ENCODE measurements around the gene ANGEL1. TPM values are rescaled to one million over a fixed set of nuclear protein-coding genes. Genes with fewer than 3 reads are reported as not detected.

The ANGEL1 gene
- polyA plus RNA-seq, 3 donors, result 8.1 to 10.4 (median 8.5) TPM

DNA sequence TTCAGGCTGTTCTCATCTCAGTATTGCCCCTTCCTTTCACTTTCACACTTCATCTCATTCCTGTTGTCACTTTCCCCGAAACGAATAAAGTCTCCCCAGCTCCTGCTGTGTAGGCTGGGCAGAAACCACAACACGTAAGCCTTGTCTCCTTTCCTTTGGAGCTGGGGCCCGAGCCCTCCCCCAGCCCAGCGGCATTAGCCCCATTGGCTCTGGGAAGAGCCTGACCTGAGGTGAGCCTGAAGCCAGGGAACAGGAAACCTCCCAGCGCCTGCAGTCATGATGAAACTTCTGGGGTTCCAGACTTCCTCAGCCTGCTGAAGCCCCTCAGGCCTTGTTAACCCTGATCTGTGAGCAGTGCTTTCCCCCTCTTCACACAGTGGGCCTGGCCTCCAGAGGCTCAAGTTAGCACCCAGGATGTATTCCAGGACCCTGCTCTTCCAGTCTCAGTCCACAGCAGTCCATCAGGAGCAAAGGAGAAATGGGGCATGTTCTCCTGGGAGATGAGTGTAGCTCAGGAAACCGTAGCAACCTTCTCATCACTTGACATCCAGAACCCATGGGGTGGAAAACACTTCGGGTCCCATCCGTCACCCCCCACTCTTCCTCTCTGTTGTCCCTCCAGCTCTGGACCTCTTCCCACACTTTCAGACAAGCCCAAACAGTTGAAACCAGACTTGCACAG is 29.7 kb downstream of the ANGEL1 start:
- Mint-ChIP-seq H3K9me3 (no peaks in the 10 kb centered on the region), H3K4me3 (peak overlapping the region; percentile 2 to 56), H3K36me3 (peaks cover 70 to 89% of the 10 kb centered on the region in 2 donors), H3K4me1 (peaks cover 33% of the 10 kb centered on the region), H3K27me3 (ENCODE audit: low read depth in 3 of 3) (no peaks in the 10 kb centered on the region), H3K27ac (peak overlapping the region; percentile 44 to 83 (median 65))
- Histone ChIP-seq H3K4me2 (replicated peaks; ENCODE audit: extremely low read depth, low read length, poor library complexity, severe bottlenecking) (no peak overlapping the region), H3K79me2 (ENCODE audit: insufficient read depth, low read length) (no peaks in the 10 kb centered on the region), H4K20me1 (ENCODE audit: insufficient read depth, low read length) (no peaks in the 10 kb centered on the region), H2AFZ (ENCODE audit: insufficient read depth, low read depth, low read length, poor library complexity, severe bottlenecking) (no peak overlapping the region), H3K27me3 (ENCODE audit: control insufficient read depth in 2 of 2, insufficient read depth in 2 of 2, low read length in 2 of 2) (no peaks in the 10 kb centered on the region), H3K27ac (ENCODE audit: low read depth in 1 of 2, low read length in 2 of 2) (peak overlapping the region in 1 of 2 donors; percentile 44), H3K4me1 (ENCODE audit: control insufficient read depth in 1 of 2, insufficient read depth in 2 of 2, low read length in 2 of 2) (peaks cover 10 to 13% of the 10 kb centered on the region in 2 donors), H3K9me3 (replicated peaks in 1 of 2; ENCODE audit: control insufficient read depth in 1 of 2, insufficient read depth in 1 of 2, low read length in 2 of 2) (no peaks in the 10 kb centered on the region), H3K9ac (ENCODE audit: insufficient read depth, low read length, poor library complexity, severe bottlenecking) (no peak overlapping the region), H3K36me3 (replicated peaks in 1 of 2; ENCODE audit: control insufficient read depth in 1 of 2, insufficient read depth in 2 of 2, low read length in 2 of 2) (peaks cover 46 to 71% of the 10 kb centered on the region in 2 donors), H3K4me3 (replicated peaks in 1 of 3; ENCODE audit: low read depth in 2 of 3, low read length in 3 of 3) (no peak overlapping the region)
- WGBS (ENCODE audit: insufficient coverage), result 3% methylated on average over 6 of the region's 9 CpGs
- intact Hi-C loops (cut with micrococcal nuclease), result no loop called here
- TF ChIP-seq, protein P1, sequence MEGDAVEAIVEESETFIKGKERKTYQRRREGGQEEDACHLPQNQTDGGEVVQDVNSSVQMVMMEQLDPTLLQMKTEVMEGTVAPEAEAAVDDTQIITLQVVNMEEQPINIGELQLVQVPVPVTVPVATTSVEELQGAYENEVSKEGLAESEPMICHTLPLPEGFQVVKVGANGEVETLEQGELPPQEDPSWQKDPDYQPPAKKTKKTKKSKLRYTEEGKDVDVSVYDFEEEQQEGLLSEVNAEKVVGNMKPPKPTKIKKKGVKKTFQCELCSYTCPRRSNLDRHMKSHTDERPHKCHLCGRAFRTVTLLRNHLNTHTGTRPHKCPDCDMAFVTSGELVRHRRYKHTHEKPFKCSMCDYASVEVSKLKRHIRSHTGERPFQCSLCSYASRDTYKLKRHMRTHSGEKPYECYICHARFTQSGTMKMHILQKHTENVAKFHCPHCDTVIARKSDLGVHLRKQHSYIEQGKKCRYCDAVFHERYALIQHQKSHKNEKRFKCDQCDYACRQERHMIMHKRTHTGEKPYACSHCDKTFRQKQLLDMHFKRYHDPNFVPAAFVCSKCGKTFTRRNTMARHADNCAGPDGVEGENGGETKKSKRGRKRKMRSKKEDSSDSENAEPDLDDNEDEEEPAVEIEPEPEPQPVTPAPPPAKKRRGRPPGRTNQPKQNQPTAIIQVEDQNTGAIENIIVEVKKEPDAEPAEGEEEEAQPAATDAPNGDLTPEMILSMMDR (IDR thresholded peaks at IDR 0.05), result no peak
- DNase-seq, result peak in 1 of 3 donors; percentile 46

DNA sequence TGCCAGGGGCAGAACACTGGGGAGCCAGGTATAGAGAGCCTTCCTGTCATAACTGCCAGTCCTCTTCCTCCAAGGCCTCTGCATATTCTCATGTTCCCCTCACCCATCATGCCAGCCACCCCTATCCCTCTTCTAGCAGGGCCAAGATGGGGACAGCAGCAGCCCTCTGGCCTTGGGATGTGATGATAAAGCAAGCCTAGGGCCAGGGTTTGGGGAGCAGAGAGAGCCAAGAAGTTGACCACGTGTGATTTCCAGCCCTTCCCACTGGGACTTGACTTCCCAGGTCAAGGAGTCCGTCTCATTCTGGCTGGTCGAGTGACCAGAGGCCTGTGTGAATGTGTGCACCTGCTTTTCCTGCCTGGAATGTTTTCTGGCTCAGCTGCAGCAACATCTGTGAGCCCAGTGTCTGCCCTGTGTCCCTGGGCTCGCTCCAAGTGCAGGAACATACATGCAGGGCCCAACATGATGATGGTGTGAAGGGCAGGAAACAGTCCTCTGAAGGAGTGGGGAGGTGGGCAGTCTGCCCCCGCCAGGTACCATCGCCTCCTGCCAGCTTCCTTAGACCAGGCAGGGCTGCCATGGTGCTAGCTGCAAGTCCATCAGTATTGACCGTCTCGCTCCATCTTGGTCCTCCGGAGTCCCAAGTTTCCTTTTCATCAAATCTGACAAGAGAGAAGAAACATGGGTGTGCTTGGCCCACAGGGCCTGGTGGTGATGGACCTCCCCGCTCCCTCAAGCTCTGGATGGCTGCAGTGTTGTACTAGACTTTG is 30.4 kb downstream of the ANGEL1 start:
- peak overlapping the region in 6 of 7 donors; percentile 44 to 83 (median 58) for H3K27ac Mint-ChIP-seq
- TF ChIP-seq, protein P1 (IDR thresholded peaks at IDR 0.05), result no peak
- WGBS (ENCODE audit: insufficient coverage), result 92% methylated on average over 10 of the region's 10 CpGs
- Histone ChIP-seq H3K27ac (ENCODE audit: low read depth in 1 of 2, low read length in 2 of 2) (peak overlapping the region in 1 of 2 donors; percentile 44), H3K4me1 (ENCODE audit: control insufficient read depth in 1 of 2, insufficient read depth in 2 of 2, low read length in 2 of 2) (peaks cover 10 to 20% of the 10 kb centered on the region in 2 donors), H2AFZ (ENCODE audit: insufficient read depth, low read depth, low read length, poor library complexity, severe bottlenecking) (no peak overlapping the region), H3K9ac (ENCODE audit: insufficient read depth, low read length, poor library complexity, severe bottlenecking) (no peak overlapping the region), H4K20me1 (ENCODE audit: insufficient read depth, low read length) (no peaks in the 10 kb centered on the region), H3K36me3 (replicated peaks in 1 of 2; ENCODE audit: control insufficient read depth in 1 of 2, insufficient read depth in 2 of 2, low read length in 2 of 2) (peaks cover 39 to 64% of the 10 kb centered on the region in 2 donors), H3K9me3 (replicated peaks in 1 of 2; ENCODE audit: control insufficient read depth in 1 of 2, insufficient read depth in 1 of 2, low read length in 2 of 2) (no peaks in the 10 kb centered on the region), H3K27me3 (ENCODE audit: control insufficient read depth in 2 of 2, insufficient read depth in 2 of 2, low read length in 2 of 2) (no peaks in the 10 kb centered on the region), H3K4me3 (replicated peaks in 1 of 3; ENCODE audit: low read depth in 2 of 3, low read length in 3 of 3) (no peak overlapping the region), H3K4me2 (replicated peaks; ENCODE audit: extremely low read depth, low read length, poor library complexity, severe bottlenecking) (no peak overlapping the region), H3K79me2 (ENCODE audit: insufficient read depth, low read length) (no peaks in the 10 kb centered on the region)
- peak overlapping the region in 1 of 2 donors; percentile 52 for H3K4me3 Mint-ChIP-seq
- H3K27me3 Mint-ChIP-seq (ENCODE audit: low read depth in 3 of 3), result no peaks in the 10 kb centered on the region
- intact Hi-C loops (cut with micrococcal nuclease), result no loop called here
- DNase-seq, result no peak
- no peaks in the 10 kb centered on the region for H3K9me3 Mint-ChIP-seq
- peaks cover 38% of the 10 kb centered on the region for H3K4me1 Mint-ChIP-seq
- peaks cover 66 to 81% of the 10 kb centered on the region in 2 donors for H3K36me3 Mint-ChIP-seq
